HG03565 (cell line): ENCODE data around the gene ZNF559.
"Not testable (repeated sequence)": the region's sequence is repeated elsewhere in the genome, so short reads cannot be mapped to it uniquely, and the experiment has no call there.

ENCODE experiments used
- ATAC-seq: cut with Tn5 transposase; IDR thresholded peaks from one replicate; pipeline ENCODE4 v1.9.1; 2021; ENCODE audit warnings: mild to moderate bottlenecking, moderate library complexity; ENCODE audit not compliant: unreplicated experiment

ZNF559 gene

GRCh38 chr19:9323919-9324583 is at the start of gene ZNF559:
Gene ZNF559, plus strand, starts transcription at chr19:9324179. Its CDS starts 14,371 bp downstream, at chr19:9338550.
- ATAC-seq = peak; percentile 89

GRCh38 chr19:9283485-9283884 is 40.5 kb upstream of the ZNF559 start:
- not testable (repeated sequence) for ATAC-seq

- ATAC-seq = no peak
Measured at GRCh38 chr19:9289231-9289884, 34.6 kb upstream of the ZNF559 start.

GRCh38 chr19:9295411-9295849 is 28.5 kb upstream of the ZNF559 start:
- ATAC-seq = no peak

GRCh38 chr19:9296336-9296735 is 27.6 kb upstream of the ZNF559 start:
- ATAC-seq = no peak

- no peak for ATAC-seq
Measured at GRCh38 chr19:9306443-9306842, 17.5 kb upstream of the ZNF559 start.

- no peak for ATAC-seq
Measured at GRCh38 chr19:9308091-9308770, 15.7 kb upstream of the ZNF559 start.

- ATAC-seq = peak; percentile 81
Measured at GRCh38 chr19:9309139-9309973, 14.6 kb upstream of the ZNF559 start, which contains the start of gene ZNF699. Gene ZNF699, minus strand, starts transcription at chr19:9309838. Its CDS starts 4,719 bp downstream, at chr19:9305119.

- ATAC-seq = peak; percentile 53
Measured at GRCh38 chr19:9309974-9310446, 14.0 kb upstream of the ZNF559 start.

- no peak for ATAC-seq
Measured at GRCh38 chr19:9313756-9314155, 10.2 kb upstream of the ZNF559 start.

- no peak for ATAC-seq
Measured at GRCh38 chr19:9321338-9321737, 2.6 kb upstream of the ZNF559 start.

- ATAC-seq = not testable (repeated sequence)
Measured at GRCh38 chr19:9321756-9322155, 2.2 kb upstream of the ZNF559 start.

GRCh38 chr19:9322201-9322600 is 1.8 kb upstream of the ZNF559 start:
- not testable (repeated sequence) for ATAC-seq

- peak; percentile 26 for ATAC-seq
Measured at GRCh38 chr19:9323557-9323918, 441 bp upstream of the ZNF559 start.

- no peak for ATAC-seq
Measured at GRCh38 chr19:9324584-9324962, 594 bp downstream of the ZNF559 start.

GRCh38 chr19:9329999-9330398 is 6.0 kb downstream of the ZNF559 start:
- no peak for ATAC-seq

- no peak for ATAC-seq
Measured at GRCh38 chr19:9342610-9343304, 18.8 kb downstream of the ZNF559 start.

- no peak for ATAC-seq
Measured at GRCh38 chr19:9345005-9345404, 21.0 kb downstream of the ZNF559 start.

- ATAC-seq = no peak
Measured at GRCh38 chr19:9348253-9348652, 24.3 kb downstream of the ZNF559 start.

- ATAC-seq = no peak
Measured at GRCh38 chr19:9348671-9349070, 24.7 kb downstream of the ZNF559 start.
